Tibial artery (tissue), 4 donors: ENCODE measurements around the gene NEDD4L.

Experiments
- DNase-seq, 2 donors: peaks; one replicate each; pipeline ENCODE4 v3.0.0-alpha.2; 2019
- H3K27ac ChIP-seq, 2 donors: fragments of 200-600 bp; sonication (generic) in 1 of 2; 1 replicate in 1 of 2; 2 replicates in 1 of 2; pipeline ENCODE4 v1.5.1; 2018 to 2019; ENCODE audit warnings: mild to moderate bottlenecking in 1 of 2
- H3K27me3 ChIP-seq, 2 donors: fragments of 200-600 bp; sonication (generic) in 1 of 2; one replicate each; pipeline versions ENCODE4 v1.5.1 to v1.6.0; 2016 to 2019
- H3K36me3 ChIP-seq, 3 donors: fragments of 200-600 bp; sonication (generic) in 2 of 3; one replicate each; pipeline ENCODE4 v1.5.1; 2016 to 2019; ENCODE audit warnings: mild to moderate bottlenecking in 2 of 3
- H3K4me1 ChIP-seq, 4 donors: fragments of 200-600 bp; sonication (generic) in 2 of 4; 1 replicate in 3 of 4; 2 replicates in 1 of 4; pipeline ENCODE4 v1.5.1; 2016 to 2019
- H3K4me3 ChIP-seq, 2 donors: fragments of 200-600 bp; sonication (generic) in 1 of 2; 1 replicate in 1 of 2; 2 replicates in 1 of 2; pipeline ENCODE4 v1.5.1; 2018 to 2019; ENCODE audit warnings: mild to moderate bottlenecking in 2 of 2
- H3K9me3 ChIP-seq, 3 donors: fragments of 200-600 bp; sonication (generic) in 1 of 3; one replicate each; pipeline ENCODE4 v1.5.1; 2016 to 2019
- intact Hi-C: fragments of 100-400 bp; cut with DNase I; formaldehyde crosslinking; loops from one replicate; pipeline ENCODE4 v1.15.0; 2023; ENCODE audit warnings: low total_unique reads
- TF ChIP-seq, protein P1 (sequence below), 2 experiments: fragments of 200-600 bp in 1 of 2; fragments of 450-650 bp in 1 of 2; IDR thresholded peaks; one replicate each; pipeline ENCODE4 v1.5.1; 2017 to 2019; ENCODE audit warnings: antibody characterized with exemption in 2 of 2, mild to moderate bottlenecking in 1 of 2, moderate library complexity in 1 of 2

NEDD4L gene

DNA sequence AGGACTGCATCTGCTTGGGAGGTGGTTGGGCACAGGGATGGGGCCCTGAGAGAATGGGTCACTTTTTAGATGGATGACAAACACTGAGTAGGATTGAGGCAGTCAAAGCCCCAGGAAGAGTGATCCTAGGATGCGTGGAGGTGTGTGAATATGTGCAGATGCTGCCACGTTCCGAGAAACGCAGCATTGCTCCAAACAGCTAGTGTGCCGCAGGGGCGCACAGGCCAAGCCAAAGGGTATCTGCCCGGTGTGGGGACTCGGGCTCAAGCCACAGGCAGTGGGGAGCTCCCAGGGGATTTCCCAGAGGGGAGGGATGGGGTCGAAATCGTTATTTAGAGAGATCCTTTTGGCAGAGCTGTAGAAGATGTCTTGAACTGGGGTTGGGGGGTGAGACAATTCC, 310.8 kb downstream of the NEDD4L start:
- Histone ChIP-seq H3K36me3 (peaks cover 0 to 10% (median 0%) of the 10 kb centered on the region in 3 donors), H3K27me3 (no peaks in the 10 kb centered on the region), H3K4me1 (no peaks in the 10 kb centered on the region), H3K27ac (no peak overlapping the region), H3K9me3 (no peaks in the 10 kb centered on the region), H3K4me3 (no peak overlapping the region)
- DNase-seq: no peak
- intact Hi-C loops: no loop called here
- TF ChIP-seq, protein P1, sequence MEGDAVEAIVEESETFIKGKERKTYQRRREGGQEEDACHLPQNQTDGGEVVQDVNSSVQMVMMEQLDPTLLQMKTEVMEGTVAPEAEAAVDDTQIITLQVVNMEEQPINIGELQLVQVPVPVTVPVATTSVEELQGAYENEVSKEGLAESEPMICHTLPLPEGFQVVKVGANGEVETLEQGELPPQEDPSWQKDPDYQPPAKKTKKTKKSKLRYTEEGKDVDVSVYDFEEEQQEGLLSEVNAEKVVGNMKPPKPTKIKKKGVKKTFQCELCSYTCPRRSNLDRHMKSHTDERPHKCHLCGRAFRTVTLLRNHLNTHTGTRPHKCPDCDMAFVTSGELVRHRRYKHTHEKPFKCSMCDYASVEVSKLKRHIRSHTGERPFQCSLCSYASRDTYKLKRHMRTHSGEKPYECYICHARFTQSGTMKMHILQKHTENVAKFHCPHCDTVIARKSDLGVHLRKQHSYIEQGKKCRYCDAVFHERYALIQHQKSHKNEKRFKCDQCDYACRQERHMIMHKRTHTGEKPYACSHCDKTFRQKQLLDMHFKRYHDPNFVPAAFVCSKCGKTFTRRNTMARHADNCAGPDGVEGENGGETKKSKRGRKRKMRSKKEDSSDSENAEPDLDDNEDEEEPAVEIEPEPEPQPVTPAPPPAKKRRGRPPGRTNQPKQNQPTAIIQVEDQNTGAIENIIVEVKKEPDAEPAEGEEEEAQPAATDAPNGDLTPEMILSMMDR (IDR thresholded peaks at IDR 0.05): no peak

DNA sequence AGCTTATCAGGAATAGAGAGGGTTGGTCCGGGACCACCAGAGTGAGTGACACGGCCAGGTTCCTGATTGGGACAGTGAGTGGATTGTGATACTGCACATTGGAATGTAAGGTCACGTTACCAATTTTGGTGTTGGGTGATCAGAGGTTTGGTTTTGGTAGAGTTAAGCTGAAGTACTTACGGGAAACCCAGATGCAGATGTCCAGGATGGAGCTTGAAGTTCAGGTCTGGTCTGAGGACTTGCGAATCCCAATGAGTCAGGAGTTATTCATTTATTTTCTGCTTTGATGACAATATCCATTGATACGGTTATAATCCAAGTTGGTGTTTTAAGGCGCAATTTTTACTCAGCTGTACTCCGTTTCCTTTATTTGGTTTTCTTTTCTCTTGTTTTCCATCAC, 311.2 kb downstream of the NEDD4L start:
- no peak for DNase-seq
- Histone ChIP-seq H3K4me3 (no peak overlapping the region), H3K36me3 (peaks cover 0 to 10% (median 0%) of the 10 kb centered on the region in 3 donors), H3K27me3 (no peaks in the 10 kb centered on the region), H3K27ac (no peak overlapping the region), H3K9me3 (no peaks in the 10 kb centered on the region), H3K4me1 (no peaks in the 10 kb centered on the region)
- TF ChIP-seq, protein P1 (IDR thresholded peaks at IDR 0.05): no peak
- intact Hi-C loops: no loop called here

DNA sequence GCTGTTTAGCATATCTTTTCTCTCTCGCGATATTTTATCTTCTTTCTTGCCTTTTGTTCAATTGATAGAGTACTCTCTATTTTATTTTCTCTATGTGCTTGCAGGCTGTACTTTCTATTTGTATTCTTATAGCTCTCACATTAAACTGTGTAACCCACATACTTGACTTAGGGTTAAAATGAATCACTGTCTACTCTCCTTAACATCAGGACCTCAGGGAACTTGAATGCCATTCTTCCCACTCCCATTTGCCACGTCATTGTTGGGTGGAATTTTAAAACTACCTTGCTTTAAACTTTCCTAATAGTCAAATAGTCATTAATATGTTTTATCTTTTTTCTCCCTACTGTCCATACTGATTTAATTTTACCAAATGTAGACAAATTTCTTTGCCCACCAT, 315.2 kb downstream of the NEDD4L start:
- no peak for DNase-seq
- TF ChIP-seq, protein P1 (IDR thresholded peaks at IDR 0.05): no peak
- H3K27me3 ChIP-seq: no peaks in the 10 kb centered on the region
- intact Hi-C loops: no loop called here
- H3K4me3 ChIP-seq: no peak overlapping the region
- H3K4me1 ChIP-seq: peaks cover 0 to 8% (median 0%) of the 10 kb centered on the region in 4 donors
- no peaks in the 10 kb centered on the region for H3K9me3 ChIP-seq
- H3K27ac ChIP-seq: no peak overlapping the region
- H3K36me3 ChIP-seq: peaks cover 0 to 4% (median 0%) of the 10 kb centered on the region in 3 donors

DNA sequence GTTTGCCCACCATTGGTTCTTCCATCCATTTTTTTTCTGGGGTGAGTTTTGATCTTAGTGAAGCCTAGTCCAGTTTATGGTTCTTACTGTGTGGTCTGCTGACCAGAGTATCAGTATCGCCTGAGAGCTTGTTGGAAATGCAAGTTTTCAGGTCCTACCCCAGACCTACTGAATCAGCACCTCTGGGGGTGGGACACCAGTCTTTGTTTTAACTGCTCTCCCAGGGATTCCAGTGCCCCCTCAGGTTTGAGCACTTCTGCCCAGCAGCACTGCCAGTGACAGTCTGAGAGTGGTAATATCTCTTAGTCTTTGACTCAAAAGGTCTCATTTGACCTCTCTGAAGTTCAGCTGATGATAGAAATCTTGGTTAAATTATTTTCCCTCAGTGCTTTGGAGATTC, 315.6 kb downstream of the NEDD4L start:
- Histone ChIP-seq H3K9me3 (no peaks in the 10 kb centered on the region), H3K4me3 (no peak overlapping the region), H3K36me3 (peaks cover 0 to 4% (median 0%) of the 10 kb centered on the region in 3 donors), H3K4me1 (peaks cover 0 to 8% (median 0%) of the 10 kb centered on the region in 4 donors), H3K27ac (no peak overlapping the region), H3K27me3 (no peaks in the 10 kb centered on the region)
- intact Hi-C loops: no loop called here
- no peak for DNase-seq
- TF ChIP-seq, protein P1 (IDR thresholded peaks at IDR 0.05): no peak

DNA sequence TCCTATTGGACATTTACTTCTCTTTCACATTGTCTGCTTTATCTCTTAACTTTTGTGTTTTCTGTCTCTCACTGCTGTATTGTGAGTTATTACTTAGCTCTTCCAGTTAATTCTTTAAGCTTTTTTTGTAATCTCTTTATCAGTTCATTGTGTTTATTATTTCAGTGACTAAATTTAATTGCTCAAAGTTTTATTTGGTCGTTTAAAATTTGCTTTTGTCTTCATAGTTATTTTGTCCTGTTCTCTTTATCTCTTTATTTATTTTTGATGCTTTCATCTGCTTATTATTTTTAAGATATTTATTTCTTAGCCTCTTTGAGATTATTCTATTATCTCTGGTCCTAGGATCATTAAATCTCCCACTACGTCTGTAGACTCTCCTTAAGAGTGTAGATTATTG, 316.3 kb downstream of the NEDD4L start:
- Histone ChIP-seq H3K4me1 (peaks cover 0 to 8% (median 0%) of the 10 kb centered on the region in 4 donors), H3K4me3 (no peak overlapping the region), H3K36me3 (peaks cover 0 to 10% (median 0%) of the 10 kb centered on the region in 3 donors), H3K27ac (no peak overlapping the region), H3K27me3 (no peaks in the 10 kb centered on the region), H3K9me3 (no peaks in the 10 kb centered on the region)
- intact Hi-C loops: no loop called here
- TF ChIP-seq, protein P1 (IDR thresholded peaks at IDR 0.05): no peak
- DNase-seq: no peak

DNA sequence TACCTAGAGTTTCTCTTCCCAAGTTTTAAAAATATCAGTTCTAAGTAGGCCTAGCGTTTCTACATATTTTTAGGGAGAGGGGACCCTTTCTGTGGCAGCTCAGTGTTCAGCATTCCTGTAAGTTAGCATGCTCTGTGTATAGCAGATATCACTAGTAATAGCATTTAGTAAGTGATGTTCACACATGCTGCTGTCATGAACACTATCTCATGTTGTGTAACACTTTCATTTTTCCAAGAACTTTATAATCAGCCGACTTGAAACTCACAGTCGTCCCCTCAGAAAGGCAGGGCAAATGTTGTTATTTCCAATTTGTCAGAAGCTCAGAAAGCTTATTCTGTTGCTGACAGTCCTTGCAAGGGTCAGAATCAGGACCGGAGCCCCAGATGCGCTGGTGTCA, 317.2 kb downstream of the NEDD4L start:
- Histone ChIP-seq H3K4me1 (peaks cover 0 to 8% (median 0%) of the 10 kb centered on the region in 4 donors), H3K4me3 (no peak overlapping the region), H3K9me3 (no peaks in the 10 kb centered on the region), H3K27ac (no peak overlapping the region), H3K27me3 (no peaks in the 10 kb centered on the region), H3K36me3 (peaks cover 0 to 16% (median 0%) of the 10 kb centered on the region in 3 donors)
- intact Hi-C loops: no loop called here
- no peak for DNase-seq
- TF ChIP-seq, protein P1 (IDR thresholded peaks at IDR 0.05): no peak
